Spleen (tissue), 11 donors: Measurements from ENCODE around the gene IL10. TPM values are rescaled to one million over a fixed set of nuclear protein-coding genes. Genes with fewer than 3 reads are reported as not detected.

ENCODE experiments used
- DNase-seq: peaks from one replicate; pipeline ENCODE4 v3.0.0-alpha.2; 2020
- H3K27ac ChIP-seq, 8 donors: fragments of 200-600 bp; sonication (generic) in 7 of 8; 1 replicate in 4 of 8; 2 replicates in 4 of 8; pipeline versions ENCODE4 v1.5.0 to v1.8.0; 2016 to 2021; ENCODE audit warnings: inconsistent platforms in 4 of 8, mild to moderate bottlenecking in 4 of 8, moderate library complexity in 1 of 8
- H3K27me3 ChIP-seq, 7 donors: fragments of 200-600 bp; sonication (generic) in 6 of 7; replicated peaks in 1 of 7; 1 replicate in 4 of 7; 2 replicates in 3 of 7; pipeline versions ENCODE4 v1.5.0 to v1.8.0; 2016 to 2021; ENCODE audit warnings: inconsistent platforms in 3 of 7, mild to moderate bottlenecking in 1 of 7
- H3K36me3 ChIP-seq, 6 donors: fragments of 200-600 bp; sonication (generic) in 5 of 6; 1 replicate in 4 of 6; 2 replicates in 2 of 6; pipeline versions ENCODE4 v1.5.0 to v1.8.0; 2016 to 2021; ENCODE audit warnings: inconsistent platforms in 2 of 6
- H3K4me1 ChIP-seq, 6 donors: fragments of 200-600 bp; sonication (generic) in 5 of 6; 1 replicate in 3 of 6; 2 replicates in 3 of 6; pipeline versions ENCODE4 v1.5.0 to v1.8.0; 2016 to 2021; ENCODE audit warnings: inconsistent platforms in 3 of 6
- H3K4me3 ChIP-seq, 8 donors: fragments of 200-600 bp; sonication (generic) in 7 of 8; 1 replicate in 4 of 8; 2 replicates in 4 of 8; pipeline versions ENCODE4 v1.5.0 to v1.8.0; 2016 to 2021; ENCODE audit warnings: inconsistent platforms in 4 of 8, mild to moderate bottlenecking in 4 of 8, moderate library complexity in 2 of 8
- H3K9me3 ChIP-seq, 8 donors: fragments of 200-600 bp; sonication (generic) in 7 of 8; 1 replicate in 4 of 8; 2 replicates in 4 of 8; pipeline versions ENCODE4 v1.5.0 to v1.8.0; 2016 to 2021; ENCODE audit warnings: inconsistent platforms in 4 of 8
- POLR2A ChIP-seq, 3 donors: fragments of 450-650 bp; IDR thresholded peaks; one replicate each; pipeline ENCODE4 v1.5.1; 2017; ENCODE audit warnings: antibody characterized with exemption in 3 of 3, mild to moderate bottlenecking in 1 of 3
- POLR2AphosphoS5 ChIP-seq, 3 donors: sonication (generic); formaldehyde crosslinking; IDR thresholded peaks; one replicate each; pipeline ENCODE4 v1.5.1; 2017; ENCODE audit warnings: antibody characterized with exemption in 3 of 3
- WGBS, 5 donors: extraction: QIAGEN DNeasy Blood & Tissue Kit in 3 of 5; methylation state at CpG; one replicate each; pipeline versions ENCODE4 v1.1.5 to v1.1.7; 2013 to 2018; 5-methylcytosine and 5-hydroxymethylcytosine counted together
- intact Hi-C: fragments of 100-400 bp; cut with DNase I; formaldehyde crosslinking; loops from one replicate; pipeline ENCODE4 v1.15.0; 2023; ENCODE audit warnings: low total_unique reads
- polyA plus RNA-seq, 3 donors: library from polyadenylated mRNA; stranded (reverse); fragments of 200-250 nt; gene quantifications; one replicate each; pipeline ENCODE4 v1.2.1, GENCODE V29; 2013
- total RNA-seq, 7 donors: library from RNA; depleted of rRNA in 3 of 7; stranded (reverse); fragments of >200 nt in 3 of 7; fragmentation: NEBNext Ultra II Directional in 4 of 7; extraction: Animal tissue kit (Norgen Biotek cat#: 25700) in 4 of 7; gene quantifications; one replicate each; pipeline versions ENCODE4 v1.1.0 to v1.2.1, GENCODE V29; 2016 to 2021
- TF ChIP-seq, protein P1 (sequence below), 11 experiments: fragments of 200-600 bp in 7 of 11; fragments of 450-650 bp in 4 of 11; sonication (generic) in 4 of 11; IDR thresholded peaks in 8 of 11; conservative IDR thresholded peaks in 3 of 11; 1 replicate in 7 of 11; 2 replicates in 4 of 11; pipeline versions ENCODE4 v1.4.0 to v1.8.0; 2016 to 2021; ENCODE audit warnings: antibody characterized with exemption in 11 of 11, inconsistent platforms in 4 of 11, mild to moderate bottlenecking in 1 of 11
- donor health status: healthy with polysubstance abuse.
- donor health status: DM: no; HTN: no; CAD: no; lungs with moderate emphysema.
- donor health status: DM: no; HTN: no; CAD: no.
- donor health status: Bipolar disorder and iron deficiency.
- donor health status: healthy.
- donor health status: DM: no; HTN: no; CAD: no.
- donor health status: DM: yes; HTN: yes; CAD: no.

IL10 gene
- total and polyA plus RNA-seq, 10 donors, result 3.0 to 23.2 (median 5.2) TPM

GRCh38 chr1:206805357-206805756 lies 33.1 kb upstream of the IL10 start:
- DNase-seq, result no peak
- TF ChIP-seq POLR2A (IDR thresholded peaks at IDR 0.05) (no peak), POLR2AphosphoS5 (IDR thresholded peaks at IDR 0.05) (no peak)
- TF ChIP-seq, protein P1, sequence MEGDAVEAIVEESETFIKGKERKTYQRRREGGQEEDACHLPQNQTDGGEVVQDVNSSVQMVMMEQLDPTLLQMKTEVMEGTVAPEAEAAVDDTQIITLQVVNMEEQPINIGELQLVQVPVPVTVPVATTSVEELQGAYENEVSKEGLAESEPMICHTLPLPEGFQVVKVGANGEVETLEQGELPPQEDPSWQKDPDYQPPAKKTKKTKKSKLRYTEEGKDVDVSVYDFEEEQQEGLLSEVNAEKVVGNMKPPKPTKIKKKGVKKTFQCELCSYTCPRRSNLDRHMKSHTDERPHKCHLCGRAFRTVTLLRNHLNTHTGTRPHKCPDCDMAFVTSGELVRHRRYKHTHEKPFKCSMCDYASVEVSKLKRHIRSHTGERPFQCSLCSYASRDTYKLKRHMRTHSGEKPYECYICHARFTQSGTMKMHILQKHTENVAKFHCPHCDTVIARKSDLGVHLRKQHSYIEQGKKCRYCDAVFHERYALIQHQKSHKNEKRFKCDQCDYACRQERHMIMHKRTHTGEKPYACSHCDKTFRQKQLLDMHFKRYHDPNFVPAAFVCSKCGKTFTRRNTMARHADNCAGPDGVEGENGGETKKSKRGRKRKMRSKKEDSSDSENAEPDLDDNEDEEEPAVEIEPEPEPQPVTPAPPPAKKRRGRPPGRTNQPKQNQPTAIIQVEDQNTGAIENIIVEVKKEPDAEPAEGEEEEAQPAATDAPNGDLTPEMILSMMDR (IDR thresholded peaks at IDR 0.05 in 8 of 11, conservative IDR thresholded peaks at IDR 0.05 in 3 of 11), result no peak
- Histone ChIP-seq H3K9me3 (no peaks in the 10 kb centered on the region), H3K4me3 (no peak overlapping the region), H3K27ac (peak overlapping the region in 1 of 8 donors; percentile 77), H3K36me3 (no peaks in the 10 kb centered on the region), H3K27me3 (no peaks in the 10 kb centered on the region), H3K4me1 (peaks cover 0 to 44% (median 11%) of the 10 kb centered on the region in 6 donors)
- 59 to 73% (median 68%) methylated on average over 1 of the region's 1 CpG for WGBS, 5 donors
- intact Hi-C loops, result no loop called here

DNA sequence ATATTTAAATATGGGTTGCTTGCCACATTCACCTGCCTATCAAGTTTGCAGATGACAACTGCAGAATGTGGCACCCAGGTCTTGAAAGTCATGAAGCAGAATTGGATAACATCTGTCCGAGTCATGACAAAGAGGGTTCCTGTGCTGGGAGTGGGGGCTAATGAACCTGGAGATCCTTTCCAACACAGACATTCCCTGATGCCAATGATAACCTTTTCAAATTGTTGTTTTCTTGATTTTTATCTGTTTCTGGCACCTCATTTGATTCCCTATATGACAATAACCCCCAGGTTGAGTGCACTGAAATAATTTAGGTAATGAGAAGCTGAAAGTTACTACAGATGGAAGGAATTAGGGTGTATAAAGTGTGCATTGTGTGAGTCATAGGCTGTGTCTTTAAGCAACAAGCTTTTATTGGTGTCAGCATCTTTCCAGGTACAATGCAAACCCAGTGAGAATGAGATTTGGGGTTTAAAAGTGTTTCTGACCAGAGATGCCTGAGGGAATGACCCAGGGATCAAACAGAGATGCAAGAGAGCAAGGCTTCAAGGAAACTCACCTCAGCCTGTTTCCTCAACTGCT lies 32.0 kb upstream of the IL10 start:
- peak overlapping the region; percentile 26 to 88 (median 57) for H3K27ac ChIP-seq
- TF ChIP-seq POLR2AphosphoS5 (IDR thresholded peaks at IDR 0.05) (no peak), POLR2A (IDR thresholded peaks at IDR 0.05) (no peak)
- TF ChIP-seq, protein P1 (IDR thresholded peaks at IDR 0.05 in 8 of 11, conservative IDR thresholded peaks at IDR 0.05 in 3 of 11), result no peak
- intact Hi-C loops, result no loop called here
- no peak for DNase-seq
- H3K4me1 ChIP-seq, result peaks cover 0 to 38% (median 11%) of the 10 kb centered on the region in 6 donors
- H3K36me3 ChIP-seq, result no peaks in the 10 kb centered on the region
- H3K9me3 ChIP-seq, result no peaks in the 10 kb centered on the region
- H3K4me3 ChIP-seq, result no peak overlapping the region
- no peaks in the 10 kb centered on the region for H3K27me3 ChIP-seq
- WGBS, 5 donors, result 85 to 91% (median 86%) methylated on average over 1 of the region's 1 CpG

- peaks cover 0 to 31% (median 14%) of the 10 kb centered on the region in 6 donors for H3K4me1 ChIP-seq
- H3K27me3 ChIP-seq, result no peaks in the 10 kb centered on the region
- intact Hi-C loops, result no loop called here
- no peak for DNase-seq
- peak overlapping the region; percentile 26 to 88 (median 57) for H3K27ac ChIP-seq
- no peaks in the 10 kb centered on the region for H3K36me3 ChIP-seq
- 66 to 87% (median 75%) methylated on average over 8 of the region's 8 CpGs for WGBS, 5 donors
- no peak overlapping the region for H3K4me3 ChIP-seq
- no peaks in the 10 kb centered on the region for H3K9me3 ChIP-seq
- TF ChIP-seq POLR2AphosphoS5 (IDR thresholded peaks at IDR 0.05) (peak in 1 of 3 donors; percentile 84), POLR2A (IDR thresholded peaks at IDR 0.05) (no peak)
- TF ChIP-seq, protein P1 (IDR thresholded peaks at IDR 0.05 in 8 of 11, conservative IDR thresholded peaks at IDR 0.05 in 3 of 11), result no peak
These were observed 31.0 kb upstream of the IL10 start for GRCh38 chr1:206803221-206803730.

- Histone ChIP-seq H3K9me3 (no peaks in the 10 kb centered on the region), H3K4me3 (no peak overlapping the region), H3K36me3 (no peaks in the 10 kb centered on the region), H3K4me1 (peaks cover 0 to 37% (median 23%) of the 10 kb centered on the region in 6 donors), H3K27ac (peak overlapping the region in 4 of 8 donors; percentile 24 to 88 (median 78)), H3K27me3 (no peaks in the 10 kb centered on the region)
- intact Hi-C loops, result no loop called here
- no peak for DNase-seq
- WGBS, 5 donors, result 74 to 89% (median 81%) methylated on average over 4 of the region's 4 CpGs
- TF ChIP-seq POLR2AphosphoS5 (IDR thresholded peaks at IDR 0.05) (no peak), POLR2A (IDR thresholded peaks at IDR 0.05) (no peak)
- TF ChIP-seq, protein P1 (IDR thresholded peaks at IDR 0.05 in 8 of 11, conservative IDR thresholded peaks at IDR 0.05 in 3 of 11), result no peak
These were observed 30.1 kb upstream of the IL10 start for GRCh38 chr1:206802401-206802800.
